ENCODE data around the gene ZMYND8.

The ZMYND8 gene

DNA sequence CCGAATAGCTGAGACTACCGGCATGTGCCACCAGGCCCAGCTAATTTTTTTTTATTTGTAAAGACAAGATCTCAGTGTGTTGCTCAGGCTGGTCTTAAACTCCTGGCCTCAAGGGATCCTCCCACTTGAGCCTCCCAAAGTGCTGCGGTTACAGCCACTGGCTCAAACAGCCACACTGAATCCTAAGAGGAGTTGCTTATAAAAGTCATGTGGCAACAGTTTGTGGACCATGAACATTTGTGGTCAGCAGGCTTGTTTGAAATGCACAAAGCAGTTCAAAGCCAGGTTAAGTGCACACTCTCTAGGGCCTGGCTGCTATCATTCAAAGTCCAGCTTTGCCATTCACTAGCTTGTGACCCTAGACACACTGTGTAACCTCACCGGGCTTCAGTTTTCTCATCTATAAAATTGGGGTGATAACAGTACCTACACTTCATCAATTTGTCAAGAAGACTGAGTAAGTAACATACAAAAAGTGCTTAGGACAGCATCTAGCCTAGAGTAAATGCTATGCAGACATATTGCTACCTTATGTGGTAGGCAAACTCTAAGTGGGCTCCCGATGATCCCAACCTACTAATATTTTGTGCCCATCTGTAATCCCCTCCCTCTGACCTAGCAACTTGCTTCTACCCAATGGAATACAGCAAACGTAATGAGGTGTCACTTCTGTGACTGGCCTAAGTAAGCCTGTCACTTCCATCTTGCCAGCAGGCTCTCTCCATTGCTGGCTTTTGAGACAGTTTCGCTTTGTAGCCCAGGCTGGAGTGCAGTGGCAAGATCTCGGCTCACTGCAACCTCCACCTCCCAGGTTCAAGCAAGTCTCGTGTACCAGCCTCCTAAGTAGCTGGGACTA is 122.9 kb downstream of the ZMYND8 start:
- Mint-ChIP-seq H3K27ac (no peak overlapping the region), H3K4me3 (no peak overlapping the region), H3K4me1 (ENCODE audit: low read depth) (peaks cover 2% of the 10 kb centered on the region), H3K9me3 (no peaks in the 10 kb centered on the region), H3K27me3 (ENCODE audit: low read depth) (no peaks in the 10 kb centered on the region), H3K36me3 (ENCODE audit: low read depth) (peaks cover 40% of the 10 kb centered on the region)

DNA sequence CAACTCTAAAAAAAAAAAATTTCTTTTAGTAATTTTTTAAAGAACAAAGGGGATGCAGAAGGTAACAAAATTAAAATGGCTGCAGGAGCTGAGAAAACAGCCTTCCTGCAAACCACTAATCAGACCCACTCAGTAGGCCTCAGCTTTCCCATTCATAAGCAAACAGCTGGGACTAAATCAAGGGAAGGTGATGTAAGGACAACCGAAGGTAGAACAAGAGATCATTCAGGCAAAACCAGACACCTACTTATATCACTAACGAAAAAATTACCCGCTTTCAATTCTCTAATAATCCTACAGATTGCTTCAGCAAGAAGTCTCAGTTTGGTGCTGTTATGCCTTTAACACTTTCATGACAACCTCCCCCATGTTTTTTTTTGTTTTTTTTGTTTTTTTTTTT is 124.0 kb downstream of the ZMYND8 start:
- Mint-ChIP-seq H3K4me3 (no peak overlapping the region), H3K27ac (no peak overlapping the region), H3K4me1 (ENCODE audit: low read depth) (peaks cover 2% of the 10 kb centered on the region), H3K27me3 (ENCODE audit: low read depth) (no peaks in the 10 kb centered on the region), H3K36me3 (ENCODE audit: low read depth) (peaks cover 39% of the 10 kb centered on the region), H3K9me3 (no peaks in the 10 kb centered on the region)

DNA sequence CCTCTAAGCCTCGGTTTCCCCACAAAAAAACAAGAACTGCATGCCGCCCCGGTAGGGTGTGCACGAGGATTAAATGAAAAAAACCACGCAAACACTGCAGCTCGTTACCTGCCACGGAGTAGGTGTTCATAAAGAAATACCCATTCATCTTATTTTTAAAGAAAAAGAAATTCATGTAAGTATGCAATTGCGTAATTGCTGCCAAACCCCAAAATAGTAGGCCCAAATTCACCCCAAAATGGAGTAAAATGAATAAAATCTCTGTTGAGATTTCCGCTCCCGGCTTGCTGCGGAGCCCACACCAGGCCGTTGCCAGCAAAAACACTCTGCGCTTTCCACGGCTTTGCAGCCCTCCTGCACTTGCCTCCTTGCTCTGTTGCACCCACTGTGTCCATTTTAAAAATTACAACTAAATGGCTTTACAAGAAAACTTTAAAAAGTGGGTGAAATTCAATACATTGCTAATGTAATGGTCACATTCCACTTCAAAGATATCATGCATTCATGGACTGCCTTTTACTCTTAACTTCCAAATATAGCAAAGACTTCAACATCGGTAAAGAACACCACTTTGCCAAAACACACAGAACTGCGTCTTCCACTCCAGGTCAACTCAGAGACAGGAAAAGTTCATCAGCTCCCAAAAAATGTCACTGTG is 125.0 kb downstream of the ZMYND8 start:
- H3K36me3 Mint-ChIP-seq (ENCODE audit: low read depth): peaks cover 36% of the 10 kb centered on the region
- no peak overlapping the region for H3K27ac Mint-ChIP-seq
- no peaks in the 10 kb centered on the region for H3K9me3 Mint-ChIP-seq
- peaks cover 2% of the 10 kb centered on the region for H3K4me1 Mint-ChIP-seq (ENCODE audit: low read depth)
- no peak overlapping the region for H3K4me3 Mint-ChIP-seq
- no peaks in the 10 kb centered on the region for H3K27me3 Mint-ChIP-seq (ENCODE audit: low read depth)

DNA sequence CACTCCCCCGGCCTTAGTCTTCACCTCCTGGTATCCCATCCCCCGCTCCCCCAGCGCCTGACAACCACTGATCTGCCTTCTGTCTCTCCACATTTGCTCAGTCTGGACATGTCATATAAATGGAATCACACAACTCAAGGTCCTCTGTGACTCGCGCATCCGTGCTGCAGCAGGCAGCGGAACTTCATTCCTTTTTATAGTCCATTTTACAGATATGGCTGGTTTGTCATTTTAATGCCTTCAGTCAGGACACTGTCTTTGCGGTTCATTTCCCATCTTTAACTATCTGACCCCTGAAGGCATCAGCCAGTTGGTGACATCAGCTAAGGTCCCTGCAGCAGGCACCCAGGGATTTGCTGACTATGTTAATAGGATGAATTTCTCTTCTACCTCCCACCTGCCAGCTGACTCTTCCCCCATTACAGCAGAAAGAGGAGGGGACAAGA is 125.7 kb downstream of the ZMYND8 start:
- H3K9me3 Mint-ChIP-seq: no peaks in the 10 kb centered on the region
- H3K27me3 Mint-ChIP-seq (ENCODE audit: low read depth): no peaks in the 10 kb centered on the region
- peaks cover 2% of the 10 kb centered on the region for H3K4me1 Mint-ChIP-seq (ENCODE audit: low read depth)
- H3K27ac Mint-ChIP-seq: no peak overlapping the region
- no peak overlapping the region for H3K4me3 Mint-ChIP-seq
- peaks cover 33% of the 10 kb centered on the region for H3K36me3 Mint-ChIP-seq (ENCODE audit: low read depth)

DNA sequence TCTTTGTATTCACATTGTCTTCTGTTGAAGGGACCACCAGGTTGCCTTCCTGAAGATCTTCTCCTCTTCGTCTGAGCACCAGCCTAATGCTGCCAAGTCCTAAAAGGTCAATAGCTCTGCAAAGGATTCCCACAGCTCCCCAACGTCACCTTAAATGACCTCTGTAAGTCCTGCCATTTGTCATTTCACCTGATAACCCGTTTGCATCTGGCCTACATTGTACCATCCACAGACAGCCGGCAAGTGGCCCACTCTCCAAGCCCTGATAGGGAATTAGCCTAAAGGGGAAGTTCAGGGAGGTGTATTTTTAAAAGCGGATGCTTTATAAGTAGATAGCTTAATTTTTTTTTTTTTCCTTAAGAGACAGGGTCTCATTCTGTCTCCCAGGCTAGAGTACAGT is 127.8 kb downstream of the ZMYND8 start:
- Mint-ChIP-seq H3K36me3 (ENCODE audit: low read depth) (peaks cover 36% of the 10 kb centered on the region), H3K4me3 (no peak overlapping the region), H3K4me1 (ENCODE audit: low read depth) (no peaks in the 10 kb centered on the region), H3K27me3 (ENCODE audit: low read depth) (no peaks in the 10 kb centered on the region), H3K27ac (no peak overlapping the region), H3K9me3 (no peaks in the 10 kb centered on the region)

DNA sequence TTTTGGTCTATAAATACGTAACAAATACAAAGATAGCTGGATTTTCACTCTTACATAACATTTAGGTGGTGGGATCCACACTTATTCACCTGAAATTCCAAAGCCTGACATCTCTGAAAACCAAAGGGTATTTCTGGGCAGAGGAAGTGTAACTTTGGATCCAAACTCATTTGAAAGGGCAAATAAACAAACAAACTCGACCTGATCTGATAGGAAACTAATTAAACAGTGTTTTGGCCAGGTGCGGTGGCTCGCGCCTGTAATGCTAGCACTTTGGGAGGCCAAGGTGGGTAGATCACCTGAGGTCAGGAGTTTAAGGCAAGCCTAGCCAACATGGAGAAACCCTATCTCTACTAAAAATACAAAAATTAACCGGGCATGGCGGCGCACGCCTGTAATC is 128.9 kb downstream of the ZMYND8 start:
- Mint-ChIP-seq H3K9me3 (no peaks in the 10 kb centered on the region), H3K4me1 (ENCODE audit: low read depth) (peaks cover 2% of the 10 kb centered on the region), H3K27me3 (ENCODE audit: low read depth) (no peaks in the 10 kb centered on the region), H3K27ac (no peak overlapping the region), H3K36me3 (ENCODE audit: low read depth) (peaks cover 33% of the 10 kb centered on the region), H3K4me3 (no peak overlapping the region)

DNA sequence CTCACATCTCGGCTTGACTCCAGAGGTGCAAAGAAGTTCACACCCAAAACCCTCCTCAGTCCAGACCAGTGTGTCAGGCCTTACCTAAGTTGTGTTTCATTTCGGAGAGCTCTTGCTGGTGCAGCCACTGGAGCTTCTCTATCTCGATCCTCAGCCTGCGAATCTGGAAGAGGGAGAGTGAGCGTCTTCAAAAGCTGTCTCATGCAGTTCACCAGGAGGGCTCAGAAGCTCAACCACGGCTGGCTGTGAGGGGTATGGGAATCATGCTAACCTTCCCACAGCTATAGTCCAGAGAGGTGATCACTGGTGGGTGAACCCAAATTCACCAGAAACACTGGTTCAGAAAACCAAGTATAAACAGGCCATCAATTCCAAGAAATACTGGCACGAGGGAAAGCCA is 129.4 kb downstream of the ZMYND8 start:
- no peak overlapping the region for H3K4me3 Mint-ChIP-seq
- H3K4me1 Mint-ChIP-seq (ENCODE audit: low read depth): peaks cover 6% of the 10 kb centered on the region
- no peaks in the 10 kb centered on the region for H3K27me3 Mint-ChIP-seq (ENCODE audit: low read depth)
- H3K36me3 Mint-ChIP-seq (ENCODE audit: low read depth): peaks cover 37% of the 10 kb centered on the region
- H3K9me3 Mint-ChIP-seq: no peaks in the 10 kb centered on the region
- no peak overlapping the region for H3K27ac Mint-ChIP-seq

DNA sequence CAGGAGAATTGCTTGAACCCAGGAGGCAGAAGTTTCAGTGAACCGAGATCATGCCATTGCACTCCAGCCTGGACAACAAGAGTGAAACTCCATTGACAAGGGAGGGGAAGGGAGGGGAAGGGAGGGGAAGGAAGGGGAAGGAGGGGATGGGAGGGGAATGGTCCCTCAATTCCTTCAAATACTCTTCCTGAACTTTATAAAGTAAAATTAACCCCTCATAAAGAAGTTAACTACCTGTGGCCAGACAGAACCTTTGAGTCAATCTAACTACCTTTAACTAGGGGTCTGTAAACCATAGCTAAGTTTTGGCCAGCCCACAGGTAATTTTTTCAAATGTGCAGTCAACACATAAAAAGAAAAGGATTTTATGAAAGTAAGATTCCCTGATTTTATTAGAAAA is 131.0 kb downstream of the ZMYND8 start:
- Mint-ChIP-seq H3K27ac (no peak overlapping the region), H3K9me3 (no peaks in the 10 kb centered on the region), H3K4me1 (ENCODE audit: low read depth) (peaks cover 9% of the 10 kb centered on the region), H3K4me3 (no peak overlapping the region), H3K36me3 (ENCODE audit: low read depth) (peaks cover 37% of the 10 kb centered on the region), H3K27me3 (ENCODE audit: low read depth) (no peaks in the 10 kb centered on the region)

DNA sequence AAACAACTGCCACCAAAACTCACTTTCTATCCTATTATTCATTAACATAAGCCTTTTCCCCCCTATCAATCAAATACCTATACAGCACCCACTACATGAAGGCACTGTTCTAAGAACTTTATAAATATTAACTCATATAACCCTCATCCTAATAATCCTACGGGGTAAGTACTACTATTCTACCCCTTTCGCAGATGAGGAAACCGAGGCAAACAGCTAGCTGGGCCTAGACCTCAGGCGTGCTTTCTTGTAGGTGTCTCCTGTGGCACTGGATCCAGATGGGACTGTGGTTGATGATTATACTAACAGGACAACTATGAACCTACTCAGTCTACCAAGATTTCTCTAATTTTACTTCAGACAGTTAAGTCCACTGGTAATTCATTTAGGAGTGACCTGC is 131.6 kb downstream of the ZMYND8 start:
- Mint-ChIP-seq H3K27ac (peak overlapping the region; percentile 26), H3K4me3 (no peak overlapping the region), H3K27me3 (ENCODE audit: low read depth) (no peaks in the 10 kb centered on the region), H3K9me3 (no peaks in the 10 kb centered on the region), H3K36me3 (ENCODE audit: low read depth) (peaks cover 39% of the 10 kb centered on the region), H3K4me1 (ENCODE audit: low read depth) (peaks cover 9% of the 10 kb centered on the region)

DNA sequence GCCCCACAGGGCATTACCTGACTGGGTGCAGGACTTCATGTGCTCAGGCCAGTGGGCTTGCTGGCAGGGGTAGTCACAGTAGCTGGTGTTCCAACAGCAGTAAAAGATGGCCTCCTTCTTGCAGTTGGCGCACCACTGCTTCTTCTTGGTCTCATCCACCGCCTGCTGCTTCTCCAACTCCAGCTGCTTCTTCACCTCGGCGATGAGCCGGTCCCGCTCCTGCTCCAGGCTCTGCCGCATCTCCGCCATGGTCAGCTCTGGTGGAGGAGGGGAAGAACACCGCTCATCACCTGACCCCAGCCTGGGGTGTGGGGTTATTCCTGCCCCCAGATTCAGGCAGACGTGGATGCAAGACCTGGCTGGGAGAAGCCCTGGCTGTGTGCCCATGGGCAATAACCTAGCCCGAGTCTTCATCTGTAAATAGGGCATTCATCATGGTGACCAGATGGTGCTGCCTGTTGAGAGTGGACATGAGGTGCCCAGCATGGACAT is 132.2 kb downstream of the ZMYND8 start:
- no peak overlapping the region for H3K4me3 Mint-ChIP-seq
- peaks cover 43% of the 10 kb centered on the region for H3K36me3 Mint-ChIP-seq (ENCODE audit: low read depth)
- H3K27me3 Mint-ChIP-seq (ENCODE audit: low read depth): no peaks in the 10 kb centered on the region
- peaks cover 9% of the 10 kb centered on the region for H3K4me1 Mint-ChIP-seq (ENCODE audit: low read depth)
- H3K9me3 Mint-ChIP-seq: no peaks in the 10 kb centered on the region
- H3K27ac Mint-ChIP-seq: no peak overlapping the region

DNA sequence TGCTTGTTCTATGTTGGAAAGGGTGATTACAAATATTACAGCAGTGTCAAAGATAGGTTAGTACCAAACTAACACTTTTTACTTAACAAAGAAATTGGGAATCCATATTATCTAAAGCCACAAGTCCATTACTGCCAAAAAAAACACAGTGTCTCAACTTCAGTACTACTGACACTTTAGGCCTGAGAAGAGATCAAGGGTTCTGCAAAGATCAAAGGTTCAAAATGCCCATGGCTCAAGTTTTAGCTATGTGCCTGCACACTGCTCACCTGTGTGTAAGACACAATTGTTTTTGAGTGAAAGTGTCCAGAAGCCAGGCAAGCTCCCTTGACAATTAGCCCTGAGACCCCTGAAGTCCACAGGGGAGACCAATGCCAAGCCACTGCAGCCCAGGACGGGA is 132.6 kb downstream of the ZMYND8 start:
- peaks cover 40% of the 10 kb centered on the region for H3K36me3 Mint-ChIP-seq (ENCODE audit: low read depth)

DNA sequence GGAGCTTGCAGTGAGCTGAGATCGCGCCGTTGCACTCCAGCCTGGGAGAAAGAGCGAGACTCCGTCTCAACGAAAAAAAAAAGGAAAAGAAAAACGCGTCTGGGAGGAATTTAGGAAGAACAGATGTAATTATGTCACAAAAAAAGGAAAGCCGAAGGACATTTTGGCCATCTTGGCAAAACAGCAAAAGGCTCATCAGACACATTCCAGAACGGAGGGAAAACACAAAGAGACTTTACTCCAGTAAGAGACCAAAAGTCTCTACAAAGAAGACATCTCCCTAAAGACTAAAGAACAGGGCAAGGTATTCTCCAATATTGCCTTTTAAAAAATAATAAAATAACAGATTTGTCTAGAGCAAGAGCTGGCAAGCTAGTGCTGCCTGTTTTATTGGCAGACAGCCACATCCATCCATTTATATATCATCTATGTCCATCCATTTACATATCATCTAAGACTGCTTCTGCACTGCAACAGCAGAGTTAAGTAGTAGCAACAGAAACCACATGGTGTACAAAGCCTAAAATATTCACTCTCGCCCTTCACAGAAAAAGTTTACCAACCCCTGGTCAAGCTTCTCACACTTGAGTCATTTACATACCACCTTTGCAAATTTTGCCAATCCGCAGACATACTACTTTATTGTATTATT is 133.9 kb downstream of the ZMYND8 start:
- no peaks in the 10 kb centered on the region for H3K9me3 Mint-ChIP-seq
- peaks cover 44% of the 10 kb centered on the region for H3K36me3 Mint-ChIP-seq (ENCODE audit: low read depth)
- H3K4me1 Mint-ChIP-seq (ENCODE audit: low read depth): peaks cover 9% of the 10 kb centered on the region
- no peak overlapping the region for H3K4me3 Mint-ChIP-seq
- H3K27me3 Mint-ChIP-seq (ENCODE audit: low read depth): no peaks in the 10 kb centered on the region
- H3K27ac Mint-ChIP-seq: peak overlapping the region; percentile 34

More for the DNA sequence above, 132.6 kb downstream of the ZMYND8 start:
- Mint-ChIP-seq H3K27me3 (ENCODE audit: low read depth) (no peaks in the 10 kb centered on the region), H3K4me1 (ENCODE audit: low read depth) (peaks cover 9% of the 10 kb centered on the region), H3K4me3 (no peak overlapping the region), H3K9me3 (no peaks in the 10 kb centered on the region), H3K27ac (no peak overlapping the region)

DNA sequence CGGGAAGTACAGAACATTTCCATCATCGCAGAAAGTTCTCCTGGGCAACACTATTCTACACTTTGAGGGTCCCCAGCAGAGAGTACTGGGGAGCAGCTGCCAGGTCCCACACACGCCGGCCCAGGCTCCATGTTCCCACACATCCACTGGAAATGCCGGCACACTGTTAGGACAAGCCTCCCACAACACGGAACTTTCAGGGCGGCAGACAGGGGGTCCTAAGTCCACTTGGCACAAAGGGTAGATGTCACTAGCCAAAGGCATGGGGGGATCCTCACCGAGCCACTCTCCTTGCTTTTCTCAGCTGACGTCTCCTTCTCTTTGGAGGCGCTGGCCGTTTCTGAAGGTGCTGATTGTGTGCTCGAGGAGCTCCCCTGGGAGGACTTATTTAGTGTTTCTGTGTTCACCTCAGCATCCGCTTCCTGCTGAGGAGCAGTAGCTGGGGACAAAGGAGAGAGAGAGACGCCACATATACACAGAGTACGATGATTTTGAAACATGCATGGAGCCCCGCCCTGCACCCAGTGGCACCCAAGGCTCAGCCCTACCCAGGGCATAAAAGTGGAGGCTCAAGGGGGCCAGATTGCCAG is 135.4 kb downstream of the ZMYND8 start:
- Mint-ChIP-seq H3K4me1 (ENCODE audit: low read depth) (peaks cover 9% of the 10 kb centered on the region), H3K27ac (no peak overlapping the region), H3K9me3 (no peaks in the 10 kb centered on the region), H3K27me3 (ENCODE audit: low read depth) (no peaks in the 10 kb centered on the region), H3K36me3 (ENCODE audit: low read depth) (peaks cover 45% of the 10 kb centered on the region), H3K4me3 (no peak overlapping the region)

DNA sequence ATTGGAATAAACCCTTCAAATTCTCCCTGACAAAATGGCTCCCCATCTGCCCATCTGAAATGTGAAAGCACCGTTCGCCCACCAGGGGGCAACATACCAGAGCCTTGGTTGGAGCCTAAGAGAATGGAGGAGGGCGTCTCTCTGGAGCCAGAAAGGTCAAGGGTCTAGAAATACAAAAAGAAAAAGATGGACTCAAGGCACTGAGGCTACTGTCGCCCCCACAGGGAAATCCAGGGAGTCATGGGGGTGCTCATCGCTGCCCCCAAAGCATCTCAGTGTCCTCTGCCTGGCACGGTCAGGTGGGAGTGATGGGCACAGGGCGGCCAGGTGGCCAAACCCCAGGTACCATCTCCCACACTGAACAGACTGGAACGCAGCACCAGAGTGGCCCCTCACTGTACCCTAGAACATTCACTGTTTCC is 136.3 kb downstream of the ZMYND8 start:
- Mint-ChIP-seq H3K4me1 (ENCODE audit: low read depth) (peaks cover 12% of the 10 kb centered on the region), H3K4me3 (no peak overlapping the region), H3K27ac (no peak overlapping the region), H3K9me3 (no peaks in the 10 kb centered on the region), H3K36me3 (ENCODE audit: low read depth) (peaks cover 50% of the 10 kb centered on the region), H3K27me3 (ENCODE audit: low read depth) (no peaks in the 10 kb centered on the region)
